CD14-positive monocyte (primary cell): Measurements from ENCODE around the gene ATP6AP2. TPM values are rescaled to one million over a fixed set of nuclear protein-coding genes. Genes with fewer than 3 reads are reported as not detected.

Experiments used
- DNase-seq, 3 donors: peaks; one replicate each; pipeline ENCODE4 v3.0.0-alpha.2; 2011 to 2022
- H2AFZ ChIP-seq: 2 replicates; pipeline ENCODE4 v1.6.0; 2012; ENCODE audit warnings: mild to moderate bottlenecking, low read depth, low read length, inconsistent platforms; ENCODE audit not compliant: insufficient read depth, poor library complexity, severe bottlenecking
- H3K27ac ChIP-seq, 2 donors: 1 replicate in 1 of 2; 2 replicates in 1 of 2; pipeline ENCODE4 v1.5.1; 2012 to 2013; ENCODE audit warnings: low read length in 2 of 2, control low read depth in 1 of 2, inconsistent platforms in 1 of 2, low read depth in 1 of 2, mild to moderate bottlenecking in 1 of 2
- H3K27me3 ChIP-seq, 2 donors: one replicate each; pipeline versions ENCODE4 v1.6.0 to v1.6.1; 2011 to 2013; ENCODE audit warnings: low read length in 2 of 2; ENCODE audit not compliant: control insufficient read depth in 2 of 2, insufficient read depth in 2 of 2
- H3K36me3 ChIP-seq, 2 donors: replicated peaks in 1 of 2; 1 replicate in 1 of 2; 2 replicates in 1 of 2; pipeline versions ENCODE4 v1.5.1 to v1.6.1; 2012 to 2013; ENCODE audit warnings: low read length in 2 of 2, control low read depth in 1 of 2, inconsistent platforms in 1 of 2, mild to moderate bottlenecking in 1 of 2; ENCODE audit not compliant: insufficient read depth in 2 of 2, control insufficient read depth in 1 of 2
- H3K4me1 ChIP-seq, 2 donors: 1 replicate in 1 of 2; 2 replicates in 1 of 2; pipeline versions ENCODE4 v1.5.1 to v1.6.1; 2012 to 2013; ENCODE audit warnings: low read length in 2 of 2, control low read depth in 1 of 2, inconsistent platforms in 1 of 2, mild to moderate bottlenecking in 1 of 2, moderate library complexity in 1 of 2; ENCODE audit not compliant: insufficient read depth in 2 of 2, control insufficient read depth in 1 of 2
- H3K4me2 ChIP-seq: replicated peaks from 2 replicates; pipeline ENCODE3; 2012; ENCODE audit warnings: low read length, moderate library complexity, mild to moderate bottlenecking; ENCODE audit not compliant: poor library complexity, severe bottlenecking; ENCODE audit errors: extremely low read depth
- H3K4me3 ChIP-seq, 3 experiments: fragments of 200-600 bp in 1 of 3; sonication (generic) in 1 of 3; replicated peaks in 1 of 3; 1 replicate in 2 of 3; 2 replicates in 1 of 3; pipeline ENCODE4 v1.5.1; 2011 to 2013; ENCODE audit warnings: low read length in 3 of 3, mild to moderate bottlenecking in 3 of 3, control low read depth in 2 of 3, low read depth in 2 of 3, inconsistent platforms in 1 of 3, moderate library complexity in 1 of 3
- H3K79me2 ChIP-seq: 2 replicates; pipeline ENCODE4 v1.6.0; 2012; ENCODE audit warnings: mild to moderate bottlenecking, control low read depth, inconsistent platforms, low read length, moderate library complexity; ENCODE audit not compliant: insufficient read depth
- H3K9ac ChIP-seq: 2 replicates; pipeline ENCODE4 v1.6.0; 2017; ENCODE audit warnings: low read length, mild to moderate bottlenecking; ENCODE audit not compliant: insufficient read depth, poor library complexity, severe bottlenecking
- H3K9me3 ChIP-seq, 2 donors: replicated peaks in 1 of 2; 1 replicate in 1 of 2; 2 replicates in 1 of 2; pipeline versions ENCODE4 v1.5.1 to v1.6.1; 2012 to 2013; ENCODE audit warnings: low read length in 2 of 2, control low read depth in 1 of 2; ENCODE audit not compliant: control insufficient read depth in 1 of 2, insufficient read depth in 1 of 2
- H4K20me1 ChIP-seq: 2 replicates; pipeline ENCODE4 v1.6.0; 2012; ENCODE audit warnings: mild to moderate bottlenecking, low read length, control low read depth, moderate library complexity; ENCODE audit not compliant: insufficient read depth
- H3K27ac Mint-ChIP-seq, 7 donors: one replicate each; pipeline ENCODE4 v1.8.0; 2020; ENCODE audit warnings: mild to moderate bottlenecking in 7 of 7, mixed read lengths in 7 of 7, moderate library complexity in 6 of 7, inconsistent platforms in 2 of 7
- H3K27me3 Mint-ChIP-seq, 3 donors: one replicate each; pipeline ENCODE4 v1.8.0; 2021 to 2022; ENCODE audit warnings: low read depth in 3 of 3, mild to moderate bottlenecking in 3 of 3, mixed read lengths in 3 of 3, moderate library complexity in 3 of 3, inconsistent platforms in 1 of 3
- H3K36me3 Mint-ChIP-seq, 2 donors: one replicate each; pipeline ENCODE4 v1.8.0; 2020; ENCODE audit warnings: mixed read lengths in 2 of 2, inconsistent platforms in 1 of 2, mild to moderate bottlenecking in 1 of 2
- H3K4me1 Mint-ChIP-seq: one replicate; pipeline ENCODE4 v1.8.0; 2020; ENCODE audit warnings: mild to moderate bottlenecking, mixed read lengths
- H3K4me3 Mint-ChIP-seq, 2 donors: one replicate each; pipeline ENCODE4 v1.8.0; 2020; ENCODE audit warnings: mild to moderate bottlenecking in 2 of 2, mixed read lengths in 2 of 2, moderate library complexity in 1 of 2
- H3K9me3 Mint-ChIP-seq, 7 donors: one replicate each; pipeline ENCODE4 v1.8.0; 2020 to 2022; ENCODE audit warnings: mixed read lengths in 7 of 7, mild to moderate bottlenecking in 6 of 7, moderate library complexity in 6 of 7, inconsistent platforms in 2 of 7
- CTCF ChIP-seq: fragments of 200-600 bp; IDR thresholded peaks from one replicate; pipeline ENCODE4 v1.8.0; 2022; ENCODE audit warnings: antibody characterized with exemption, mild to moderate bottlenecking
- WGBS: methylation state at CpG from one replicate; pipeline ENCODE4 v1.1.5; 2013; ENCODE audit warnings: missing lambda C conversion rate; ENCODE audit not compliant: insufficient coverage; 5-methylcytosine and 5-hydroxymethylcytosine counted together
- intact Hi-C, 2 donors: fragments of 100-400 bp; cut with micrococcal nuclease; formaldehyde crosslinking; loops; one replicate each; pipeline versions ENCODE4 v1.15.0 to v1.15.1; 2023
- polyA plus RNA-seq, 3 donors: library from polyadenylated mRNA; depleted of rRNA in 1 of 3; unstranded in 2 of 3; stranded (reverse) in 1 of 3; fragments of 300-500 nt in 2 of 3; fragments of >200 nt in 1 of 3; fragmentation: Illumina TruSeq in 2 of 3; gene quantifications; 1 replicate in 2 of 3; 2 replicates in 1 of 3; pipeline ENCODE4 v1.2.3, GENCODE V29; 2012 to 2021

Gene ATP6AP2
- polyA plus RNA-seq, 3 donors: 332 to 497 (median 430) TPM

GRCh38 chrX:40563784-40564183, 17.0 kb upstream of the ATP6AP2 start:
- no peaks in the 10 kb centered on the region for H3K9me3 Mint-ChIP-seq
- Histone ChIP-seq H3K4me2 (no peak overlapping the region), H3K27me3 (peaks cover 0 to 12% of the 10 kb centered on the region in 2 donors), H2AFZ (no peak overlapping the region), H3K9ac (no peak overlapping the region), H3K4me1 (no peaks in the 10 kb centered on the region), H3K4me3 (no peak overlapping the region), H3K79me2 (no peaks in the 10 kb centered on the region), H4K20me1 (no peaks in the 10 kb centered on the region), H3K9me3 (no peaks in the 10 kb centered on the region), H3K27ac (no peak overlapping the region), H3K36me3 (no peaks in the 10 kb centered on the region)
- no peak for TF ChIP-seq CTCF
- intact Hi-C loops: no loop called here
- no peaks in the 10 kb centered on the region for H3K4me1 Mint-ChIP-seq
- no peak overlapping the region for H3K4me3 Mint-ChIP-seq
- no peaks in the 10 kb centered on the region for H3K36me3 Mint-ChIP-seq
- no peak overlapping the region for H3K27ac Mint-ChIP-seq
- no CpG with 5 or more reads among the region's 10 CpGs for WGBS
- DNase-seq: no peak
- H3K27me3 Mint-ChIP-seq: peaks cover 0 to 34% (median 2%) of the 10 kb centered on the region in 3 donors

DNA sequence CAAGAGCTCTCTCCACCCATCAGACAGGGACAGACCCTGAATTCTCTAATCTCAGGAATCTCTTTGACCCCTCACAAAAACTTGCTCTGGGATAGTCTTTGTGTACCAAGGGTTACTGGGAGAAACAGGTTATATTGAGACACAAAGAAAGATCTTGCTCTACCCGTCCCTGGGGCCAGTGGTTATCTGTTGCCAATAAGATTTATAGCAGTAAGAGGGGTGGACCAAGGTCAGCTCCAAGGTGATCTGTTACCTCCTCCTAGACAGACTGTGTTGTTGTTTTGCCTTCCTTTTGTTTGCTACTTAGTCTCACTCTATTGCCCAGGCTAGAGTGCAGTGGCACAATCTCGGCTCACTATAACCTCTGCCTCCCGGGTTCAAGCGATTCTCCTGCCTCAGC, 16.3 kb upstream of the ATP6AP2 start:
- no peak for TF ChIP-seq CTCF
- Histone ChIP-seq H3K36me3 (no peaks in the 10 kb centered on the region), H3K27ac (no peak overlapping the region), H3K4me2 (no peak overlapping the region), H3K4me3 (no peak overlapping the region), H2AFZ (no peak overlapping the region), H3K4me1 (peaks cover 1 to 2% of the 10 kb centered on the region in 2 donors), H4K20me1 (no peaks in the 10 kb centered on the region), H3K27me3 (peaks cover 0 to 14% of the 10 kb centered on the region in 2 donors), H3K79me2 (no peaks in the 10 kb centered on the region), H3K9me3 (no peaks in the 10 kb centered on the region), H3K9ac (no peak overlapping the region)
- Mint-ChIP-seq H3K4me1 (peaks cover 2% of the 10 kb centered on the region), H3K36me3 (no peaks in the 10 kb centered on the region), H3K9me3 (no peaks in the 10 kb centered on the region), H3K27ac (no peak overlapping the region), H3K4me3 (no peak overlapping the region), H3K27me3 (peaks cover 0 to 36% (median 2%) of the 10 kb centered on the region in 3 donors)
- DNase-seq: no peak
- WGBS: no CpG with 5 or more reads among the region's 4 CpGs
- intact Hi-C loops: no loop called here
